ENCODE results near the gene INPP4B.
A peak's percentile ranks its signal among the peaks of the same experiment; 100 is the strongest.

Gene INPP4B

GRCh38 chr4:142615324-142615665 is 230.8 kb downstream of the INPP4B start:
- no peak overlapping the region for H4K91ac ChIP-seq (ENCODE audit: low read depth, low read length)
- no peaks in the 10 kb centered on the region for H3K79me2 ChIP-seq (ENCODE audit: control insufficient read depth, insufficient read depth, low read length, poor library complexity)
- no peak overlapping the region for H4K12ac ChIP-seq (ENCODE audit: low read depth, low read length)
- DNase-seq = peak; percentile 38 to 65
- H3K9me3 ChIP-seq (ENCODE audit: insufficient read depth, low read depth, low read length) = peaks cover 1% of the 10 kb centered on the region
- WGBS (ENCODE audit: extremely low coverage, insufficient coverage, insufficient read length) = no CpG with 5 or more reads among the region's 2 CpGs
- peaks cover 0 to 5% of the 10 kb centered on the region in 2 experiments for H3K4me1 ChIP-seq (ENCODE audit: control insufficient read depth in 1 of 2, insufficient read depth in 2 of 2, low read length in 2 of 2)
- no peak overlapping the region for H2BK120ac ChIP-seq (ENCODE audit: insufficient read depth, low read length, poor library complexity)
- H3K9ac ChIP-seq (ENCODE audit: low read length) = no peak overlapping the region
- no peak overlapping the region for H3K18ac ChIP-seq (ENCODE audit: low read length)
- H2AK5ac ChIP-seq (ENCODE audit: low read length) = no peak overlapping the region
- H3K36me3 ChIP-seq (ENCODE audit: control insufficient read depth in 1 of 2, insufficient read depth in 2 of 2, low read length in 2 of 2) = no peaks in the 10 kb centered on the region
- no peak overlapping the region for H3K4me3 ChIP-seq (ENCODE audit: low read depth, low read length)
- no peaks in the 10 kb centered on the region for H3K27me3 ChIP-seq (ENCODE audit: insufficient read depth, low read length)
- H4K8ac ChIP-seq (ENCODE audit: low read depth, low read length) = no peak overlapping the region
- H2BK5ac ChIP-seq (ENCODE audit: low read depth, low read length, poor library complexity) = no peak overlapping the region
- no peak overlapping the region for H2BK12ac ChIP-seq (ENCODE audit: low read length)
- H3K23ac ChIP-seq (ENCODE audit: low read length) = no peak overlapping the region
- H3K14ac ChIP-seq (ENCODE audit: low read length) = no peak overlapping the region
- H3K4me2 ChIP-seq (ENCODE audit: low read length) = no peak overlapping the region
- no peak overlapping the region for H3K27ac ChIP-seq (ENCODE audit: low read depth, low read length)
- H3K79me1 ChIP-seq (ENCODE audit: low read length) = peaks cover 1% of the 10 kb centered on the region
- no peak overlapping the region for H2AFZ ChIP-seq (ENCODE audit: insufficient read depth, low read length, poor library complexity)
- H3K4ac ChIP-seq (ENCODE audit: low read depth, low read length) = no peak overlapping the region

DNA sequence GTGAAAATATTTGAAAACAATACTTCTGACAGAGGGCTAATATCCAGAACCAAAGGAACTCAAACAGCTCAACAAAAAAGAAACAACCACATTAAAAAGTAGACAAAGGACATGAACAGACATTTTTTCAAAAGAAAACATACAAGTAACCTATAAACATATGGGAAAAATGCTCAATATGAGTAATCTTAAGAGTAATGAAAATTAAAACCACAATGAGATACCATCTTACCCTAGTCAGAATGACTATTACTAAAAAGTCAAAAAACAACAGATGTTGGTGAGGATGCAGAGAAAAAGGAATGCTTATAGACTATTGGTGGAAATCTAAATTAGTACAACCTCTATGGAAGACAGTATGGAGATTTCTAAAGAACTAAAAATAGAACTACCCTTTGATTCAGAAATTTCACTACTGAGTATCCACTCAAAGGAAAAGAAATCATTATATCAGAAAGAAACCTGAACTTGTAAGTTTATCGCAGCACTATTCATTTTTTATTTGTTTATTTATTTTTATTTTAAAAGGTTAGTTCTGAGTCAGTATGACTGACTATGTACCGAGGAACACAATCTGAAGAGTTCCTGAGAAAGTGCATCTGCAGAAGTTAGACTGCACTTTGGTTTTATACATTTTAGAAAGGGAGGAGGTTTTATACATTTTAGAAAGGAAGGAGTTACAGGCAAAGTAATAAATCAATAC is 231.3 kb downstream of the INPP4B start:
- WGBS (ENCODE audit: extremely low coverage, insufficient coverage, insufficient read length) = no CpG with 5 or more reads among the region's 2 CpGs
- H4K12ac ChIP-seq (ENCODE audit: low read depth, low read length) = no peak overlapping the region
- H3K4me2 ChIP-seq (ENCODE audit: low read length) = no peak overlapping the region
- no peak overlapping the region for H3K18ac ChIP-seq (ENCODE audit: low read length)
- H3K4me3 ChIP-seq (ENCODE audit: low read depth, low read length) = no peak overlapping the region
- no peak overlapping the region for H3K4ac ChIP-seq (ENCODE audit: low read depth, low read length)
- no peaks in the 10 kb centered on the region for H3K27me3 ChIP-seq (ENCODE audit: insufficient read depth, low read length)
- peaks cover 1% of the 10 kb centered on the region for H3K79me1 ChIP-seq (ENCODE audit: low read length)
- H3K4me1 ChIP-seq (ENCODE audit: control insufficient read depth in 1 of 2, insufficient read depth in 2 of 2, low read length in 2 of 2) = peaks cover 0 to 5% of the 10 kb centered on the region in 2 experiments
- no peak overlapping the region for H3K23ac ChIP-seq (ENCODE audit: low read length)
- peaks cover 1% of the 10 kb centered on the region for H3K9me3 ChIP-seq (ENCODE audit: insufficient read depth, low read depth, low read length)
- H2AK5ac ChIP-seq (ENCODE audit: low read length) = no peak overlapping the region
- H4K91ac ChIP-seq (ENCODE audit: low read depth, low read length) = no peak overlapping the region
- no peak for DNase-seq
- no peak overlapping the region for H3K9ac ChIP-seq (ENCODE audit: low read length)
- no peak overlapping the region for H2BK5ac ChIP-seq (ENCODE audit: low read depth, low read length, poor library complexity)
- H4K8ac ChIP-seq (ENCODE audit: low read depth, low read length) = no peak overlapping the region
- H2BK120ac ChIP-seq (ENCODE audit: insufficient read depth, low read length, poor library complexity) = no peak overlapping the region
- H3K27ac ChIP-seq (ENCODE audit: low read depth, low read length) = no peak overlapping the region
- H2AFZ ChIP-seq (ENCODE audit: insufficient read depth, low read length, poor library complexity) = no peak overlapping the region
- H3K79me2 ChIP-seq (ENCODE audit: control insufficient read depth, insufficient read depth, low read length, poor library complexity) = no peaks in the 10 kb centered on the region
- no peak overlapping the region for H3K14ac ChIP-seq (ENCODE audit: low read length)
- H3K36me3 ChIP-seq (ENCODE audit: control insufficient read depth in 1 of 2, insufficient read depth in 2 of 2, low read length in 2 of 2) = no peaks in the 10 kb centered on the region
- H2BK12ac ChIP-seq (ENCODE audit: low read length) = no peak overlapping the region

- Histone ChIP-seq H3K36me3 (ENCODE audit: control insufficient read depth in 1 of 2, insufficient read depth in 2 of 2, low read length in 2 of 2) (no peaks in the 10 kb centered on the region), H3K4me3 (ENCODE audit: low read depth, low read length) (no peak overlapping the region), H2AFZ (ENCODE audit: insufficient read depth, low read length, poor library complexity) (no peak overlapping the region), H2BK5ac (ENCODE audit: low read depth, low read length, poor library complexity) (no peak overlapping the region), H2BK120ac (ENCODE audit: insufficient read depth, low read length, poor library complexity) (no peak overlapping the region), H3K4me2 (ENCODE audit: low read length) (no peak overlapping the region), H3K9me3 (ENCODE audit: insufficient read depth, low read depth, low read length) (no peaks in the 10 kb centered on the region), H4K8ac (ENCODE audit: low read depth, low read length) (no peak overlapping the region), H3K79me1 (ENCODE audit: low read length) (no peaks in the 10 kb centered on the region), H3K79me2 (ENCODE audit: control insufficient read depth, insufficient read depth, low read length, poor library complexity) (no peaks in the 10 kb centered on the region), H3K27me3 (ENCODE audit: insufficient read depth, low read length) (no peaks in the 10 kb centered on the region), H3K23ac (ENCODE audit: low read length) (no peak overlapping the region), H3K14ac (ENCODE audit: low read length) (no peak overlapping the region), H4K91ac (ENCODE audit: low read depth, low read length) (no peak overlapping the region), H3K4me1 (ENCODE audit: control insufficient read depth in 1 of 2, insufficient read depth in 2 of 2, low read length in 2 of 2) (no peaks in the 10 kb centered on the region), H3K4ac (ENCODE audit: low read depth, low read length) (no peak overlapping the region), H3K9ac (ENCODE audit: low read length) (no peak overlapping the region), H2BK12ac (ENCODE audit: low read length) (no peak overlapping the region), H4K12ac (ENCODE audit: low read depth, low read length) (no peak overlapping the region), H2AK5ac (ENCODE audit: low read length) (no peak overlapping the region), H3K18ac (ENCODE audit: low read length) (no peak overlapping the region), H3K27ac (ENCODE audit: low read depth, low read length) (no peak overlapping the region)
- no CpG with 5 or more reads among the region's 1 CpG for WGBS (ENCODE audit: extremely low coverage, insufficient coverage, insufficient read length)
- DNase-seq = no peak
Measured at GRCh38 chr4:142607976-142608375, 238.1 kb downstream of the INPP4B start.

DNA sequence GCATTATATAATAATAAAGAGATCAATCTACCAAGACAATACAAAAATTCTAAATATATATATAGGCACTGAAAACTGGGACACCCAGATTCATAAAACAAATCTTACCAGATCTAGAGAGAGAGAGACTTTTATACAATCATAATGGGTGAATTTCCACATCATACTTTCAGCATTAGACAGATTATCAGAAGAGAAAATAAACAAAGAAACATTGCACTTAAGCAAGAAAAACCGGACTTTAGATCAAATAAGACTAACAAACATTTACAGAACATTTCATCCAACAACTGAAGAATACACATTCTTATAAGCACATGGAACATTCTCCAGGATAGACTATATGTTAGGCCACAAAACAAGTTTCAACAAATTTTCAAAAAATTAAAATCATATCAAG is 245.1 kb downstream of the INPP4B start:
- H3K14ac ChIP-seq (ENCODE audit: low read length) = no peak overlapping the region
- WGBS (ENCODE audit: extremely low coverage, insufficient coverage, insufficient read length) = no CpG with 5 or more reads among the region's 1 CpG

More for the DNA sequence above, 245.1 kb downstream of the INPP4B start:
- Histone ChIP-seq H3K9me3 (ENCODE audit: insufficient read depth, low read depth, low read length) (no peaks in the 10 kb centered on the region), H2BK120ac (ENCODE audit: insufficient read depth, low read length, poor library complexity) (no peak overlapping the region), H4K12ac (ENCODE audit: low read depth, low read length) (no peak overlapping the region), H2BK12ac (ENCODE audit: low read length) (no peak overlapping the region), H3K18ac (ENCODE audit: low read length) (no peak overlapping the region), H2AFZ (ENCODE audit: insufficient read depth, low read length, poor library complexity) (no peak overlapping the region), H3K4me3 (ENCODE audit: low read depth, low read length) (no peak overlapping the region), H3K4me2 (ENCODE audit: low read length) (no peak overlapping the region), H3K27ac (ENCODE audit: low read depth, low read length) (no peak overlapping the region), H3K4ac (ENCODE audit: low read depth, low read length) (no peak overlapping the region), H3K9ac (ENCODE audit: low read length) (no peak overlapping the region), H4K8ac (ENCODE audit: low read depth, low read length) (no peak overlapping the region), H2BK5ac (ENCODE audit: low read depth, low read length, poor library complexity) (no peak overlapping the region), H3K23ac (ENCODE audit: low read length) (no peak overlapping the region), H3K79me2 (ENCODE audit: control insufficient read depth, insufficient read depth, low read length, poor library complexity) (no peaks in the 10 kb centered on the region), H3K4me1 (ENCODE audit: control insufficient read depth in 1 of 2, insufficient read depth in 2 of 2, low read length in 2 of 2) (no peaks in the 10 kb centered on the region), H3K79me1 (ENCODE audit: low read length) (no peaks in the 10 kb centered on the region), H3K27me3 (ENCODE audit: insufficient read depth, low read length) (no peaks in the 10 kb centered on the region), H4K91ac (ENCODE audit: low read depth, low read length) (no peak overlapping the region), H2AK5ac (ENCODE audit: low read length) (no peak overlapping the region), H3K36me3 (ENCODE audit: control insufficient read depth in 1 of 2, insufficient read depth in 2 of 2, low read length in 2 of 2) (no peaks in the 10 kb centered on the region)
- DNase-seq = peak in 1 of 2 donors; percentile 31
